Endodermal cell (in vitro differentiated cells): ENCODE results near the gene ASPHD2. TPM values are rescaled to one million over a fixed set of nuclear protein-coding genes. Genes with fewer than 3 reads are reported as not detected.

Experiments used
- DNase-seq: peaks from one replicate; pipeline ENCODE4 v3.0.0-alpha.2; 2017
- H3K27ac ChIP-seq: 2 replicates; pipeline ENCODE4 v1.5.1; 2013; ENCODE audit warnings: mild to moderate bottlenecking, low read depth, low read length, moderate library complexity
- H3K27me3 ChIP-seq: 2 replicates; pipeline ENCODE4 v1.6.1; 2013; ENCODE audit warnings: mild to moderate bottlenecking, low read length, moderate library complexity; ENCODE audit not compliant: insufficient read depth, control insufficient read depth, poor library complexity, severe bottlenecking
- H3K36me3 ChIP-seq: 2 replicates; pipeline ENCODE4 v1.7.0; 2013; ENCODE audit warnings: mild to moderate bottlenecking, low read length, moderate library complexity; ENCODE audit not compliant: control insufficient read depth, insufficient read depth
- H3K4me1 ChIP-seq: one replicate; pipeline ENCODE4 v1.7.0; 2013; ENCODE audit warnings: low read length; ENCODE audit not compliant: control insufficient read depth, insufficient read depth
- H3K4me3 ChIP-seq: 2 replicates; pipeline ENCODE4 v1.5.1; 2013; ENCODE audit warnings: mild to moderate bottlenecking, low read length, moderate library complexity
- H3K9ac ChIP-seq: 2 replicates; pipeline ENCODE4 v1.6.1; 2013; ENCODE audit warnings: mild to moderate bottlenecking, low read length, moderate library complexity; ENCODE audit not compliant: poor library complexity, severe bottlenecking; ENCODE audit errors: extremely low read depth
- H3K9me3 ChIP-seq: 2 replicates; pipeline ENCODE4 v1.6.1; 2013; ENCODE audit warnings: mild to moderate bottlenecking, low read length, moderate library complexity; ENCODE audit not compliant: control insufficient read depth
- H3K27ac Mint-ChIP-seq: 2 replicates; pipeline ENCODE4 v1.8.0; 2020; ENCODE audit warnings: mixed read lengths
- H3K27me3 Mint-ChIP-seq: 2 replicates; pipeline ENCODE4 v1.8.0; 2021; ENCODE audit warnings: mild to moderate bottlenecking, mixed read lengths; ENCODE audit not compliant: insufficient read depth
- H3K36me3 Mint-ChIP-seq: 2 replicates; pipeline ENCODE4 v1.8.0; 2020; ENCODE audit warnings: low read depth, mixed read lengths
- H3K4me1 Mint-ChIP-seq: 2 replicates; pipeline ENCODE4 v1.8.0; 2020; ENCODE audit warnings: mixed read lengths
- H3K4me3 Mint-ChIP-seq: 2 replicates; pipeline ENCODE4 v1.8.0; 2020; ENCODE audit warnings: mild to moderate bottlenecking, moderate library complexity, mixed read lengths
- H3K9me3 Mint-ChIP-seq: 2 replicates; pipeline ENCODE4 v1.8.0; 2020; ENCODE audit warnings: mild to moderate bottlenecking, mixed read lengths
- WGBS, 2 experiments: methylation state at CpG; one replicate each; pipeline versions ENCODE4 v1.1.5 to v1.1.7; 2013; ENCODE audit warnings: missing lambda C conversion rate in 2 of 2, mixed read lengths in 1 of 2; ENCODE audit not compliant: insufficient coverage in 1 of 2, insufficient read length in 1 of 2; 5-methylcytosine and 5-hydroxymethylcytosine counted together
- total RNA-seq, 2 donors: library from RNA; stranded (reverse); fragmentation: NEBNext Ultra II Directional in 1 of 2; extraction: Animal tissue kit (Norgen Biotek cat#: 25700) in 1 of 2; gene quantifications; 2 replicates in 1 of 2; 3 replicates in 1 of 2; pipeline ENCODE4 v1.2.1, GENCODE V29; 2021
- TF ChIP-seq, protein P1 (sequence below): fragments of 200-600 bp; sonication (generic); conservative IDR thresholded peaks from 2 replicates; pipeline ENCODE4 v1.5.0; 2021; ENCODE audit warnings: antibody characterized with exemption, mild to moderate bottlenecking

Gene ASPHD2
- total RNA-seq, 2 donors from 2014 or later = 6.0 to 7.3 TPM

DNA sequence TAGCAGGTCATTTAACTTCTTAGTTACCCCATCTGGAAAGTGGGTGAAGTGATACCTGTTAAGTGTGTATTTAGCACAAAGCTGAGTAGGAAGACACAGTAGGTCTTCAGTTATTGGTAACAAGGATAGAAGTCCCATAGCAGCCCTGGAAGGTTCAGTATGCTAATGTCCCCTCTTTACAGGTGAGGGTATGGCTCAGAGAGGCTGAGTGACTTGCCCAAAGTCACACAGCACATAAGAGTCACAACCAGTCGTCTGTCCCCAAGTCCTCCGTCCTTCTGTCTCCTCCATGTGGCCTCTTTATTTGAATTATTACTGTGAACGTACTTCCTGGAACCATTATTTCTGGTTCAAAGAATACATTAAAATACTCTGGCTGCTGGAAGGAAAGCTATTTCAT, 10.5 kb downstream of the ASPHD2 start:
- Histone ChIP-seq H3K27ac (no peak overlapping the region), H3K36me3 (peaks cover 1% of the 10 kb centered on the region), H3K9ac (no peak overlapping the region), H3K9me3 (no peaks in the 10 kb centered on the region), H3K4me3 (no peak overlapping the region), H3K4me1 (no peaks in the 10 kb centered on the region), H3K27me3 (no peaks in the 10 kb centered on the region)
- WGBS, 2 experiments = 89 to 92% methylated on average over 2 to 3 of the region's 3 CpGs
- TF ChIP-seq, protein P1, sequence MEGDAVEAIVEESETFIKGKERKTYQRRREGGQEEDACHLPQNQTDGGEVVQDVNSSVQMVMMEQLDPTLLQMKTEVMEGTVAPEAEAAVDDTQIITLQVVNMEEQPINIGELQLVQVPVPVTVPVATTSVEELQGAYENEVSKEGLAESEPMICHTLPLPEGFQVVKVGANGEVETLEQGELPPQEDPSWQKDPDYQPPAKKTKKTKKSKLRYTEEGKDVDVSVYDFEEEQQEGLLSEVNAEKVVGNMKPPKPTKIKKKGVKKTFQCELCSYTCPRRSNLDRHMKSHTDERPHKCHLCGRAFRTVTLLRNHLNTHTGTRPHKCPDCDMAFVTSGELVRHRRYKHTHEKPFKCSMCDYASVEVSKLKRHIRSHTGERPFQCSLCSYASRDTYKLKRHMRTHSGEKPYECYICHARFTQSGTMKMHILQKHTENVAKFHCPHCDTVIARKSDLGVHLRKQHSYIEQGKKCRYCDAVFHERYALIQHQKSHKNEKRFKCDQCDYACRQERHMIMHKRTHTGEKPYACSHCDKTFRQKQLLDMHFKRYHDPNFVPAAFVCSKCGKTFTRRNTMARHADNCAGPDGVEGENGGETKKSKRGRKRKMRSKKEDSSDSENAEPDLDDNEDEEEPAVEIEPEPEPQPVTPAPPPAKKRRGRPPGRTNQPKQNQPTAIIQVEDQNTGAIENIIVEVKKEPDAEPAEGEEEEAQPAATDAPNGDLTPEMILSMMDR = no peak
- no peaks in the 10 kb centered on the region for H3K9me3 Mint-ChIP-seq
- H3K27me3 Mint-ChIP-seq = no peaks in the 10 kb centered on the region
- H3K4me3 Mint-ChIP-seq = no peak overlapping the region
- DNase-seq = no peak
- peaks cover 17% of the 10 kb centered on the region for H3K4me1 Mint-ChIP-seq
- H3K36me3 Mint-ChIP-seq = peaks cover under 1% of the 10 kb centered on the region
- no peak overlapping the region for H3K27ac Mint-ChIP-seq

DNA sequence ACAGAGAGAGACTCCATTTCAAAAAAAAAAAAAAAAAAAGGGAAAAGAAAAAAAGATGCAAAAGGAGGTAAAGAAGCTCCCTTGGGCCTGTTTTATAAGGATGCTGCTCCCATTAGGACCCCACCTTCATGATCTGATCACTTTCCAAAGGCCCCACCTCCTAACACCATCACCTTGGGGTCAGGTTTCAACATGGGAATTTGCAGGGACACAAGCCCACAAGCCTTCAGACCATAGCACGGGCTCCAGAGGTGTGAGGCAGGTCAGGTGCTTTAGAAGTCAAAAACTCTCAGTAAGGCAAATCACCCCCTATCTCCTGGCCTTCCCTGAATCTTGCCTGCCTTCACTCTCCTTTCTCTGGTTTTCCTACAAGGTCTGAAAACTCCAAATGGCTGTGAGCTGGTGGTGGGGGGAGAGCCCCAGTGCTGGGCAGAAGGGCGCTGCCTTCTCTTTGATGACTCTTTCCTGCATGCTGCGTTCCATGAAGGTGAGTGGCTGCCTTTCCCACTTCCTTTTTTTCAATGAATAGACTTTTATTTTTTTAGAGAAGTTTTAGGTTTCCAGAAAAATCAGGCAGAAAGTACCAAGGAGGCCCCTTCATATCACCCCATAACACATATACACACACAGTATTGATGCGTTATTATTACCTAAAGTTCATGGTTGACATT, 13.2 kb downstream of the ASPHD2 start:
- no peak overlapping the region for H3K4me3 ChIP-seq
- no peaks in the 10 kb centered on the region for H3K9me3 Mint-ChIP-seq
- no peaks in the 10 kb centered on the region for H3K9me3 ChIP-seq
- 83 to 100% methylated on average over 1 to 4 of the region's 4 CpGs for WGBS, 2 experiments
- H3K27me3 ChIP-seq = no peaks in the 10 kb centered on the region
- no peak overlapping the region for H3K27ac ChIP-seq
- H3K27ac Mint-ChIP-seq = no peak overlapping the region
- H3K36me3 ChIP-seq = no peaks in the 10 kb centered on the region
- TF ChIP-seq, protein P1 = no peak
- peaks cover 9% of the 10 kb centered on the region for H3K4me1 Mint-ChIP-seq
- H3K36me3 Mint-ChIP-seq = no peaks in the 10 kb centered on the region
- no peaks in the 10 kb centered on the region for H3K27me3 Mint-ChIP-seq
- H3K4me1 ChIP-seq = no peaks in the 10 kb centered on the region
- no peak overlapping the region for H3K4me3 Mint-ChIP-seq
- H3K9ac ChIP-seq = no peak overlapping the region
- peak; percentile 75 for DNase-seq

DNA sequence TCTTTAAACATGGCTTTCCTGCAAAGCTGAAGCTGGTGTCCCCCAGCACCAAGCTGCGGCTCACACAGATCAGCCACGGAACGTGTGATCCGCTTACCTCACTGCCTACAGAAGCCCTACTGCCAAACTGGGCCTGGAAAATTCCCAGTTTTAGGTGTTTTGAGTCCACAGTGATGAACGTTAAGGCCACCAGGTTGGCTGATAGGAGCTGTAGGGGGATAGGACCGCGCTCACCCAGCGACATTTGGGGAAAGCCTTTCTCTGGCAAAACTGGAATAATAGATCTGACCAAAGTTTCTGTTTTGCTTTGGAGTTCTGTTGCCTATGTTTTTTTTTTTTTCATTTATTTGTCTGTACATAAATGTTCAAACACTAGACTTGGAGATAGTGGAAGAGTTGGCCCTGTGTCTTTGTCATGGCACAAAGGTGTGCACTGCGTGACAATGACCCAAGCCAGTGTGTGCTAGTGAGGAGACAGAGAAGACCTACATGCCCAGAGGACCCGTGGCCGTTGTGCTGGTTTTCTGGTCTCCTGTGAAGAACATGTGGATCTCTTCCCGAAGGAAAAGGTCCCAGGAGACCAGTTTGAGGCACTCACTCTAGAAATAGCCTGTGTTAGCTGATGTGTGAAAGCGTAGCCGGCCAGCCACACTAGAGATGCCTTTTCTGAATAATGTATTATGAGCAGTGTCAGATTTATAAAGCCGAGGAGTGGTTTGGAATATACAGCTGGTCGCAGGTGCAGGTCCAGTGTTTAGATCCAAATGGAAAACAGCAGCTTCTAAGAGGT, 15.0 kb downstream of the ASPHD2 start:
- no peaks in the 10 kb centered on the region for H3K27me3 ChIP-seq
- Mint-ChIP-seq H3K9me3 (no peaks in the 10 kb centered on the region), H3K4me3 (no peak overlapping the region), H3K27ac (no peak overlapping the region), H3K27me3 (no peaks in the 10 kb centered on the region), H3K36me3 (no peaks in the 10 kb centered on the region), H3K4me1 (peaks cover 4% of the 10 kb centered on the region)
- no peak overlapping the region for H3K9ac ChIP-seq
- DNase-seq = no peak
- TF ChIP-seq, protein P1 = no peak
- no peaks in the 10 kb centered on the region for H3K4me1 ChIP-seq
- H3K27ac ChIP-seq = no peak overlapping the region
- WGBS, 2 experiments = 95 to 96% methylated on average over 16 of the region's 16 CpGs
- no peaks in the 10 kb centered on the region for H3K9me3 ChIP-seq
- H3K36me3 ChIP-seq = no peaks in the 10 kb centered on the region
- H3K4me3 ChIP-seq = no peak overlapping the region
